ENCODE results near the gene HTR1B.

Gene HTR1B

GRCh38 chr6:77424761-77425160, 38.5 kb downstream of the HTR1B start:
- peak overlapping the region; percentile 1 for H3K4me3 ChIP-seq (ENCODE audit: low read length)
- H3K36me3 ChIP-seq (ENCODE audit: control insufficient read depth, insufficient read depth, low read length, severe bottlenecking): no peaks in the 10 kb centered on the region
- peak overlapping the region; percentile 48 for H3K9ac ChIP-seq (ENCODE audit: low read length)
- H3K4me1 ChIP-seq (ENCODE audit: control insufficient read depth, insufficient read depth, low read length): peaks cover 27% of the 10 kb centered on the region
- peak; percentile 66 for DNase-seq (ENCODE audit: low read depth)
- H3K27me3 ChIP-seq (replicated peaks; ENCODE audit: control insufficient read depth, insufficient read depth, low read length): no peaks in the 10 kb centered on the region
- H3K9me3 ChIP-seq (ENCODE audit: control insufficient read depth, low read length): no peaks in the 10 kb centered on the region

- no peaks in the 10 kb centered on the region for H3K9me3 ChIP-seq (ENCODE audit: control insufficient read depth, low read length)
- no peaks in the 10 kb centered on the region for H3K27me3 ChIP-seq (replicated peaks; ENCODE audit: control insufficient read depth, insufficient read depth, low read length)
- no peak overlapping the region for H3K9ac ChIP-seq (ENCODE audit: low read length)
- no peak overlapping the region for H3K4me3 ChIP-seq (ENCODE audit: low read length)
- no peaks in the 10 kb centered on the region for H3K36me3 ChIP-seq (ENCODE audit: control insufficient read depth, insufficient read depth, low read length, severe bottlenecking)
- no peak for DNase-seq (ENCODE audit: low read depth)
- peaks cover 4% of the 10 kb centered on the region for H3K4me1 ChIP-seq (ENCODE audit: control insufficient read depth, insufficient read depth, low read length)
Measured at GRCh38 chr6:77416839-77417238, 46.5 kb downstream of the HTR1B start.

- Histone ChIP-seq H3K27me3 (replicated peaks; ENCODE audit: control insufficient read depth, insufficient read depth, low read length) (no peaks in the 10 kb centered on the region), H3K36me3 (ENCODE audit: control insufficient read depth, insufficient read depth, low read length, severe bottlenecking) (no peaks in the 10 kb centered on the region), H3K9ac (ENCODE audit: low read length) (no peak overlapping the region), H3K4me1 (ENCODE audit: control insufficient read depth, insufficient read depth, low read length) (no peaks in the 10 kb centered on the region), H3K9me3 (ENCODE audit: control insufficient read depth, low read length) (no peaks in the 10 kb centered on the region), H3K4me3 (ENCODE audit: low read length) (no peak overlapping the region)
- no peak for DNase-seq (ENCODE audit: low read depth)
Measured at GRCh38 chr6:77415706-77416105, 47.6 kb downstream of the HTR1B start.

All from adipocyte (in vitro differentiated cells).